Stomach (tissue), 4 donors: ENCODE results near the gene TEKTIP1.

Experiments used
- EP300 ChIP-seq: sonication (generic); formaldehyde crosslinking; IDR thresholded peaks from one replicate; pipeline ENCODE4 v1.6.1; 2017; ENCODE audit warnings: antibody characterized with exemption
- POLR2A ChIP-seq, 4 donors: fragments of 450-650 bp; IDR thresholded peaks; one replicate each; pipeline ENCODE4 v1.6.1; 2016; ENCODE audit warnings: antibody characterized with exemption in 4 of 4, control low read depth in 2 of 4, mild to moderate bottlenecking in 1 of 4, moderate library complexity in 1 of 4
- TF ChIP-seq, protein P1 (sequence below), 7 experiments: fragments of 450-650 bp in 4 of 7; fragments of 200-600 bp in 3 of 7; sonication (generic) in 3 of 7; IDR thresholded peaks; one replicate each; pipeline ENCODE4 v1.5.1; 2016 to 2019; ENCODE audit warnings: antibody characterized with exemption in 7 of 7, control low read depth in 2 of 7, mild to moderate bottlenecking in 1 of 7

DNA sequence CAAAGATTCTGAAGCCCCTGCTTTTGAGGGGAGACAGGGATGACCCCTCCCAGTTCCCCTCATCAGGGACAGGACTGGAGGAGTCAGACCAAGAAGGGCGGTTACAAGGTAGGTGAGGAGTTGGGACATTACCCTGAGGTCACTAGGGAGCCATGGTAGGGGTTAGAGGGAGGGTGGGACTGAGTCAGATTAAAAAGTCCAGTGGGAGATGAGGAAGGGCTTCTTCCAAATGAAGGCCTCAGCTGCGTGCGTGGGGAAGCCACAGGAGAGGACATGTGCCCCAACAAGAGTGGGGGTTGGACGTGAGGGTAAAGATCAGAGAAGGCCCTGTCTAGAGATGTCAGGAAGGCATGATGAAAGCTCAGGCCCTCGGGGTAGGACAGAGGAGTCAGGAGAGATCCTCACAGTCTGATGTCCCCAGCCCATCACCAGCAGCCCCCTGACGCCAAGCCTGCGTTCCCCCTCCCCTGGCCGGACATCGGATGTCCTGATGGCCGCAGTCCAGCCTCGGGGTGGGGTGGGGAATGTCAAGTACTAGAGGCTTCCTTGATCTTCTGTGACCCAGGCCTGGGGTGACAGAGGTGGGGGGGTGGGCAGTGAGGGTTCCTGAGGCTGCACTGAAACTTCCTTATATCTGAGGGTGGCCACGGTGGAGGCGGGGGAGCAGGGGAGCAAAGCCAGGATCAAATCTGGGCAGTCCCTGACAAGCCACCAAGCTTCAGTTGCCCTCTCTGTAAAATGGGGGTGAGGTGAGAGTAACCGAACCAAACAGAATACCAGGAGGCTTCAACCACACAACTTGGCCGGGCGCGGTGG, 24.9 kb downstream of the TEKTIP1 start:
- TF ChIP-seq, protein P1, sequence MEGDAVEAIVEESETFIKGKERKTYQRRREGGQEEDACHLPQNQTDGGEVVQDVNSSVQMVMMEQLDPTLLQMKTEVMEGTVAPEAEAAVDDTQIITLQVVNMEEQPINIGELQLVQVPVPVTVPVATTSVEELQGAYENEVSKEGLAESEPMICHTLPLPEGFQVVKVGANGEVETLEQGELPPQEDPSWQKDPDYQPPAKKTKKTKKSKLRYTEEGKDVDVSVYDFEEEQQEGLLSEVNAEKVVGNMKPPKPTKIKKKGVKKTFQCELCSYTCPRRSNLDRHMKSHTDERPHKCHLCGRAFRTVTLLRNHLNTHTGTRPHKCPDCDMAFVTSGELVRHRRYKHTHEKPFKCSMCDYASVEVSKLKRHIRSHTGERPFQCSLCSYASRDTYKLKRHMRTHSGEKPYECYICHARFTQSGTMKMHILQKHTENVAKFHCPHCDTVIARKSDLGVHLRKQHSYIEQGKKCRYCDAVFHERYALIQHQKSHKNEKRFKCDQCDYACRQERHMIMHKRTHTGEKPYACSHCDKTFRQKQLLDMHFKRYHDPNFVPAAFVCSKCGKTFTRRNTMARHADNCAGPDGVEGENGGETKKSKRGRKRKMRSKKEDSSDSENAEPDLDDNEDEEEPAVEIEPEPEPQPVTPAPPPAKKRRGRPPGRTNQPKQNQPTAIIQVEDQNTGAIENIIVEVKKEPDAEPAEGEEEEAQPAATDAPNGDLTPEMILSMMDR (IDR thresholded peaks at IDR 0.05), result no peak
- TF ChIP-seq EP300 (no peak), POLR2A (IDR thresholded peaks at IDR 0.05) (no peak)
